IMR-90 (cell line): ENCODE results near the gene ABCA5. TPM values are rescaled to one million over a fixed set of nuclear protein-coding genes. Genes with fewer than 3 reads are reported as not detected.

Source experiments
- ATAC-seq: fragments of 200-7000 bp; cut with Tn5 transposase; 2 replicates; pipeline ENCODE4 v1.9.1; 2020; ENCODE audit warnings: low read depth, mild to moderate bottlenecking, moderate library complexity
- BruUV-seq: library from RNA; stranded (reverse); fragments of 400-500 nt; replicated peaks from 2 replicates; lab custom pipeline; 2021; lab: Mats Ljungman, UMichigan
- CTCF ChIA-PET: fragments of 300-600 bp; formaldehyde crosslinking; extraction: SDS; loops from one replicate; lab custom pipeline; 2021; ENCODE audit warnings: antibody characterized with exemption; lab: Yijun Ruan, JAX
- POLR2A ChIA-PET: fragments of 300-600 bp; sonication (Branson Sonifier 250); formaldehyde crosslinking; loops from one replicate; lab custom pipeline; 2022; ENCODE audit warnings: antibody characterized with exemption; ENCODE audit not compliant: unreplicated experiment; lab: Charles Lee
- DNase-seq: peaks from one replicate; pipeline ENCODE4 v3.0.0; 2013
- H2AFZ ChIP-seq: replicated peaks from 2 replicates; pipeline ENCODE3; 2013; ENCODE audit warnings: low read length, mild to moderate bottlenecking; ENCODE audit not compliant: poor library complexity
- H2AK5ac ChIP-seq: 2 replicates; pipeline ENCODE4 v1.6.1; 2013; ENCODE audit warnings: low read depth, low read length, inconsistent platforms
- H2AK9ac ChIP-seq: replicated peaks from 2 replicates; pipeline ENCODE3; 2013; ENCODE audit warnings: mild to moderate bottlenecking, low read depth, low read length, moderate library complexity; ENCODE audit not compliant: poor library complexity
- H2BK120ac ChIP-seq: 2 replicates; pipeline ENCODE4 v1.6.1; 2013; ENCODE audit warnings: low read depth, low read length, inconsistent platforms
- H2BK15ac ChIP-seq: 3 replicates; pipeline ENCODE4 v1.6.1; 2013; ENCODE audit warnings: low read depth, low read length, inconsistent platforms
- H2BK20ac ChIP-seq: 2 replicates; pipeline ENCODE4 v1.6.1; 2013; ENCODE audit warnings: low read depth, mild to moderate bottlenecking, inconsistent platforms, low read length, moderate library complexity
- H2BK5ac ChIP-seq: 2 replicates; pipeline ENCODE4 v1.6.1; 2013; ENCODE audit warnings: mild to moderate bottlenecking, low read depth, low read length, inconsistent platforms; ENCODE audit not compliant: poor library complexity, severe bottlenecking
- H3K14ac ChIP-seq: replicated peaks from 2 replicates; pipeline ENCODE4 v1.6.1; 2013; ENCODE audit warnings: low read depth, low read length, inconsistent platforms
- H3K18ac ChIP-seq: 2 replicates; pipeline ENCODE4 v1.6.1; 2013; ENCODE audit warnings: low read depth, low read length, control low read depth
- H3K23ac ChIP-seq: 2 replicates; pipeline ENCODE4 v1.6.1; 2013; ENCODE audit warnings: low read depth, low read length, inconsistent platforms
- H3K27ac ChIP-seq: 2 replicates; pipeline ENCODE4 v1.5.1; 2013; ENCODE audit warnings: mild to moderate bottlenecking, control low read depth, low read length; ENCODE audit not compliant: insufficient read depth
- H3K27me3 ChIP-seq: 2 replicates; pipeline ENCODE4 v1.6.1; 2013; ENCODE audit warnings: low read length; ENCODE audit not compliant: control insufficient read depth, insufficient read depth
- H3K36me3 ChIP-seq: 2 replicates; pipeline ENCODE4 v1.6.1; 2013; ENCODE audit warnings: low read length, mixed read lengths; ENCODE audit not compliant: control insufficient read depth, insufficient read depth
- H3K4ac ChIP-seq: 2 replicates; pipeline ENCODE4 v1.6.1; 2013; ENCODE audit warnings: low read depth, low read length, inconsistent platforms
- H3K4me1 ChIP-seq: 2 replicates; pipeline ENCODE4 v1.6.1; 2013; ENCODE audit warnings: low read length, mixed read lengths; ENCODE audit not compliant: control insufficient read depth, insufficient read depth
- H3K4me2 ChIP-seq: 2 replicates; pipeline ENCODE4 v1.6.1; 2013; ENCODE audit warnings: low read depth, mild to moderate bottlenecking, control low read depth, low read length, moderate library complexity
- H3K4me3 ChIP-seq: 2 replicates; pipeline ENCODE4 v1.5.1; 2013; ENCODE audit warnings: low read depth, mild to moderate bottlenecking, control low read depth, low read length, moderate library complexity; ENCODE audit not compliant: insufficient read depth
- H3K56ac ChIP-seq: 2 replicates; pipeline ENCODE4 v1.6.1; 2013; ENCODE audit warnings: low read length, inconsistent platforms; ENCODE audit not compliant: insufficient read depth; ENCODE audit errors: extremely low read depth
- H3K79me1 ChIP-seq, 2 experiments: 2 replicates each; pipeline ENCODE4 v1.6.1; 2013; ENCODE audit warnings: low read length in 2 of 2, inconsistent platforms in 1 of 2, low read depth in 1 of 2
- H3K9ac ChIP-seq: 2 replicates; pipeline ENCODE4 v1.6.1; 2013; ENCODE audit warnings: low read depth, low read length, control low read depth
- H3K9me1 ChIP-seq: 2 replicates; pipeline ENCODE4 v1.6.1; 2013; ENCODE audit warnings: low read length, inconsistent platforms; ENCODE audit not compliant: insufficient read depth
- H3K9me3 ChIP-seq: 2 replicates; pipeline ENCODE4 v1.6.1; 2013; ENCODE audit warnings: low read length; ENCODE audit not compliant: control insufficient read depth, insufficient read depth
- H4K20me1 ChIP-seq: 2 replicates; pipeline ENCODE4 v1.6.1; 2013; ENCODE audit warnings: low read length, inconsistent platforms; ENCODE audit not compliant: insufficient read depth
- H4K5ac ChIP-seq: 2 replicates; pipeline ENCODE4 v1.6.1; 2013; ENCODE audit warnings: mild to moderate bottlenecking, low read depth, low read length, control low read depth
- H4K8ac ChIP-seq, 2 experiments: 2 replicates each; pipeline ENCODE4 v1.6.1; 2013; ENCODE audit warnings: low read depth in 2 of 2, low read length in 2 of 2, control low read depth in 1 of 2, inconsistent platforms in 1 of 2
- H4K91ac ChIP-seq: 2 replicates; pipeline ENCODE4 v1.6.1; 2013; ENCODE audit warnings: low read depth, low read length, inconsistent platforms; ENCODE audit not compliant: insufficient read depth
- CEBPB ChIP-seq: IDR thresholded peaks from 2 replicates; pipeline ENCODE4 v1.6.1; 2012; ENCODE audit warnings: low read depth, low read length, improper control_type of control experiment
- CHD1 ChIP-seq: IDR thresholded peaks from 2 replicates; pipeline ENCODE4 v1.6.1; 2012; ENCODE audit warnings: low read depth, low read length, improper control_type of control experiment
- MXI1 ChIP-seq: IDR thresholded peaks from 2 replicates; pipeline ENCODE4 v1.6.1; 2012; ENCODE audit warnings: low read depth, mild to moderate bottlenecking, low read length, moderate library complexity, borderline replicate concordance
- POLR2A ChIP-seq: IDR thresholded peaks from 2 replicates; pipeline ENCODE4 v1.6.1; 2012; ENCODE audit warnings: mild to moderate bottlenecking, low read depth, low read length
- RCOR1 ChIP-seq: IDR thresholded peaks from 2 replicates; pipeline ENCODE4 v1.6.1; 2012; ENCODE audit warnings: mild to moderate bottlenecking, low read length, improper control_type of control experiment; ENCODE audit not compliant: insufficient replicate concordance
- SMC3 ChIP-seq: fragments of 150-350 bp; IDR thresholded peaks from 2 replicates; pipeline ENCODE4 v1.6.1; 2016; ENCODE audit warnings: low read depth, mild to moderate bottlenecking, antibody characterized with exemption, low read length, moderate library complexity
- WGBS, 2 experiments: methylation state at CpG; one replicate each; pipeline versions ENCODE4 v1.1.5 to v1.1.7; 2013; ENCODE audit warnings: missing lambda C conversion rate in 2 of 2; ENCODE audit not compliant: insufficient read length in 1 of 2; ENCODE audit errors: extremely low coverage in 2 of 2; 5-methylcytosine and 5-hydroxymethylcytosine counted together
- dilution Hi-C: fragments of 300-500 bp; cut with HindIII; formaldehyde crosslinking; loops from one replicate; pipeline ENCODE4 v1.14.3; 2018; ENCODE audit warnings: low sequenced_read_pairs; ENCODE audit not compliant: unreplicated experiment
- in situ Hi-C: fragments of 300-500 bp; cut with MboI; formaldehyde crosslinking; loops from 3 replicates; pipeline ENCODE4 v1.14.3; 2019; ENCODE audit warnings: low sequenced_read_pairs, inconsistent platforms, mixed read lengths
- intact Hi-C: fragments of 100-400 bp; cut with micrococcal nuclease; formaldehyde crosslinking; loops from 2 replicates; pipeline ENCODE4 v1.10.0; 2022
- polyA plus RNA-seq, 3 experiments: library from polyadenylated mRNA; depleted of rRNA; stranded (reverse); fragments of >200 nt; gene quantifications; 2 replicates each; pipeline ENCODE4 v1.2.3, GENCODE V29; 2012; ENCODE audit warnings: low replicate concordance in 1 of 3
- total RNA-seq: library from RNA; depleted of rRNA; stranded (reverse); fragments of >200 nt; gene quantifications from 2 replicates; pipeline ENCODE4 v1.2.3, GENCODE V29; 2012
- TF ChIP-seq, protein P1 (sequence below): conservative IDR thresholded peaks from 2 replicates; pipeline ENCODE4 v1.5.1; 2012; ENCODE audit warnings: mild to moderate bottlenecking, low read depth, low read length, improper control_type of control experiment
- TF ChIP-seq, protein P2 (sequence below): fragments of 150-350 bp; IDR thresholded peaks from 2 replicates; pipeline ENCODE4 v1.6.1; 2016; ENCODE audit warnings: low read depth, mild to moderate bottlenecking, low read length, moderate library complexity, borderline replicate concordance

Gene ABCA5
- total and polyA plus RNA-seq, 2 of the 4 experiments (the other 2 are of a cell fraction): 1.3 to 2.3 TPM

DNA sequence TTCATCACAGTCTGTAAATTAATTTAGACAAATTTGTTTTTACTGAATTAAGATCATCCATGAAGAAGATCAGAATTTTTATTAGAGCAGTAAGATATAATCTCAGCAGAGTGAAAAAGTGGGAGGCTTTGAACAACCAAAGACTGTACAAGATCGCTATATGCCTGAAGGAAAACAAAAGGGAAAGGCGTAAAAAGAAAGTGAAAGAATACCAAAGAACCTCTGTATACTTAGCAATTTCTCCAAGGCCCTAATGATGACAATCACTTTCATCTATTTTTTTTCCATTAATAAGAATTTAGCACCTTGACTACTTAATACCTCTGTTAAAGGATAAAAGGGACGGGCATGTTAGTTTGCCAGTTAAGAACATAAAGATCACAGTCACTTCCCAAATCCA, 59.7 kb downstream of the ABCA5 start:
- H3K23ac ChIP-seq: no peak overlapping the region
- POLR2A ChIA-PET: no interaction called here

More for the DNA sequence above, 59.7 kb downstream of the ABCA5 start:
- BruUV-seq: no TSS peak
- Histone ChIP-seq H2BK20ac (no peak overlapping the region), H3K9ac (no peak overlapping the region), H3K27me3 (no peaks in the 10 kb centered on the region), H2AFZ (no peak overlapping the region), H4K8ac (no peak overlapping the region), H2AK5ac (no peak overlapping the region), H2BK120ac (no peak overlapping the region), H3K9me1 (no peaks in the 10 kb centered on the region), H3K14ac (no peak overlapping the region), H3K4ac (no peak overlapping the region), H3K79me1 (no peaks in the 10 kb centered on the region), H3K9me3 (no peaks in the 10 kb centered on the region), H4K91ac (no peak overlapping the region), H4K20me1 (no peaks in the 10 kb centered on the region), H2AK9ac (no peak overlapping the region), H3K4me2 (no peak overlapping the region), H3K18ac (no peak overlapping the region), H3K56ac (no peak overlapping the region), H2BK5ac (no peak overlapping the region), H2BK15ac (no peak overlapping the region), H3K27ac (no peak overlapping the region), H3K36me3 (no peaks in the 10 kb centered on the region), H3K4me1 (no peaks in the 10 kb centered on the region), H3K4me3 (no peak overlapping the region), H4K5ac (no peak overlapping the region)
- ATAC-seq: no peak
- dilution Hi-C loops (no loop called here), in situ Hi-C loops (no loop called here), intact Hi-C loops (no loop called here)
- CTCF ChIA-PET: no interaction called here
- WGBS, 2 experiments: no CpG with 5 or more reads among the region's 3 CpGs
- no peak for DNase-seq
- TF ChIP-seq RCOR1: no peak
- no peak for TF ChIP-seq CEBPB
- TF ChIP-seq CHD1: no peak
- TF ChIP-seq POLR2A: no peak
- TF ChIP-seq, protein P1, sequence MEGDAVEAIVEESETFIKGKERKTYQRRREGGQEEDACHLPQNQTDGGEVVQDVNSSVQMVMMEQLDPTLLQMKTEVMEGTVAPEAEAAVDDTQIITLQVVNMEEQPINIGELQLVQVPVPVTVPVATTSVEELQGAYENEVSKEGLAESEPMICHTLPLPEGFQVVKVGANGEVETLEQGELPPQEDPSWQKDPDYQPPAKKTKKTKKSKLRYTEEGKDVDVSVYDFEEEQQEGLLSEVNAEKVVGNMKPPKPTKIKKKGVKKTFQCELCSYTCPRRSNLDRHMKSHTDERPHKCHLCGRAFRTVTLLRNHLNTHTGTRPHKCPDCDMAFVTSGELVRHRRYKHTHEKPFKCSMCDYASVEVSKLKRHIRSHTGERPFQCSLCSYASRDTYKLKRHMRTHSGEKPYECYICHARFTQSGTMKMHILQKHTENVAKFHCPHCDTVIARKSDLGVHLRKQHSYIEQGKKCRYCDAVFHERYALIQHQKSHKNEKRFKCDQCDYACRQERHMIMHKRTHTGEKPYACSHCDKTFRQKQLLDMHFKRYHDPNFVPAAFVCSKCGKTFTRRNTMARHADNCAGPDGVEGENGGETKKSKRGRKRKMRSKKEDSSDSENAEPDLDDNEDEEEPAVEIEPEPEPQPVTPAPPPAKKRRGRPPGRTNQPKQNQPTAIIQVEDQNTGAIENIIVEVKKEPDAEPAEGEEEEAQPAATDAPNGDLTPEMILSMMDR: no peak
- no peak for TF ChIP-seq MXI1
- TF ChIP-seq, protein P2, sequence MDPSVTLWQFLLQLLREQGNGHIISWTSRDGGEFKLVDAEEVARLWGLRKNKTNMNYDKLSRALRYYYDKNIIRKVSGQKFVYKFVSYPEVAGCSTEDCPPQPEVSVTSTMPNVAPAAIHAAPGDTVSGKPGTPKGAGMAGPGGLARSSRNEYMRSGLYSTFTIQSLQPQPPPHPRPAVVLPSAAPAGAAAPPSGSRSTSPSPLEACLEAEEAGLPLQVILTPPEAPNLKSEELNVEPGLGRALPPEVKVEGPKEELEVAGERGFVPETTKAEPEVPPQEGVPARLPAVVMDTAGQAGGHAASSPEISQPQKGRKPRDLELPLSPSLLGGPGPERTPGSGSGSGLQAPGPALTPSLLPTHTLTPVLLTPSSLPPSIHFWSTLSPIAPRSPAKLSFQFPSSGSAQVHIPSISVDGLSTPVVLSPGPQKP: no peak
- TF ChIP-seq SMC3: no peak
